Measurements from ENCODE around the gene PAWR.

PAWR gene

GRCh38 chr12:79617696-79618095 is 73.1 kb downstream of the PAWR start:
- Histone ChIP-seq H3K27ac (no peak overlapping the region), H3K27me3 (ENCODE audit: insufficient read depth, low read depth, severe bottlenecking) (no peaks in the 10 kb centered on the region), H3K36me3 (peaks cover 14% of the 10 kb centered on the region; the same call in 1 of the 2 replicates), H3K9me3 (ENCODE audit: severe bottlenecking) (no peaks in the 10 kb centered on the region), H3K4me3 (ENCODE audit: low read depth, low read length) (no peak overlapping the region)
- no peak for TF ChIP-seq CTCF (IDR thresholded peaks at IDR 0.05; ENCODE audit: low read depth, low read length)
- no peak for DNase-seq

GRCh38 chr12:79615596-79616560 is 74.9 kb downstream of the PAWR start:
- Histone ChIP-seq H3K36me3 (peaks cover 13% of the 10 kb centered on the region; the same call in 1 of the 2 replicates), H3K27me3 (ENCODE audit: insufficient read depth, low read depth, severe bottlenecking) (no peaks in the 10 kb centered on the region), H3K27ac (no peak overlapping the region), H3K9me3 (ENCODE audit: severe bottlenecking) (no peaks in the 10 kb centered on the region), H3K4me3 (ENCODE audit: low read depth, low read length) (no peak overlapping the region)
- TF ChIP-seq CTCF (IDR thresholded peaks at IDR 0.05; ENCODE audit: low read depth, low read length), result no peak
- no peak for DNase-seq

GRCh38 chr12:79614730-79615129 is 76.0 kb downstream of the PAWR start:
- no peak for TF ChIP-seq CTCF (IDR thresholded peaks at IDR 0.05; ENCODE audit: low read depth, low read length)
- no peak overlapping the region for H3K27ac ChIP-seq
- DNase-seq, result no peak

GRCh38 chr12:79601908-79602307 is 88.9 kb downstream of the PAWR start:
- TF ChIP-seq CTCF (IDR thresholded peaks at IDR 0.05; ENCODE audit: low read depth, low read length), result no peak
- Histone ChIP-seq H3K27ac (no peak overlapping the region), H3K27me3 (ENCODE audit: insufficient read depth, low read depth, severe bottlenecking) (no peaks in the 10 kb centered on the region), H3K9me3 (ENCODE audit: severe bottlenecking) (no peaks in the 10 kb centered on the region), H3K36me3 (no peaks in the 10 kb centered on the region), H3K4me3 (ENCODE audit: low read depth, low read length) (no peak overlapping the region)
- no peak for DNase-seq

More at GRCh38 chr12:79614730-79615129, 76.0 kb downstream of the PAWR start:
- H3K36me3 ChIP-seq, result peaks cover 10% of the 10 kb centered on the region; the same call in 1 of the 2 replicates
- H3K4me3 ChIP-seq (ENCODE audit: low read depth, low read length), result no peak overlapping the region
- no peaks in the 10 kb centered on the region for H3K27me3 ChIP-seq (ENCODE audit: insufficient read depth, low read depth, severe bottlenecking)
- no peaks in the 10 kb centered on the region for H3K9me3 ChIP-seq (ENCODE audit: severe bottlenecking)

- peaks cover 4% of the 10 kb centered on the region; the same call in 1 of the 2 replicates for H3K36me3 ChIP-seq
- H3K4me3 ChIP-seq (ENCODE audit: low read depth, low read length), result no peak overlapping the region
- no peak for TF ChIP-seq CTCF (IDR thresholded peaks at IDR 0.05; ENCODE audit: low read depth, low read length)
- no peaks in the 10 kb centered on the region for H3K27me3 ChIP-seq (ENCODE audit: insufficient read depth, low read depth, severe bottlenecking)
- DNase-seq, result peak; percentile 14
- H3K27ac ChIP-seq, result no peak overlapping the region
- H3K9me3 ChIP-seq (ENCODE audit: severe bottlenecking), result no peaks in the 10 kb centered on the region
Measured at GRCh38 chr12:79597910-79598309, 92.9 kb downstream of the PAWR start.
